GM19238 (cell line): ENCODE measurements around the gene BANP.
"Not testable (repeated sequence)": the region's sequence is repeated elsewhere in the genome, so short reads cannot be mapped to it uniquely, and the experiment has no call there.

Experiments used
- DNase-seq: peaks from one replicate; pipeline ENCODE4 v3.0.0; 2011; ENCODE audit warnings: low spot score; ENCODE audit not compliant: insufficient read length

Gene BANP

DNA sequence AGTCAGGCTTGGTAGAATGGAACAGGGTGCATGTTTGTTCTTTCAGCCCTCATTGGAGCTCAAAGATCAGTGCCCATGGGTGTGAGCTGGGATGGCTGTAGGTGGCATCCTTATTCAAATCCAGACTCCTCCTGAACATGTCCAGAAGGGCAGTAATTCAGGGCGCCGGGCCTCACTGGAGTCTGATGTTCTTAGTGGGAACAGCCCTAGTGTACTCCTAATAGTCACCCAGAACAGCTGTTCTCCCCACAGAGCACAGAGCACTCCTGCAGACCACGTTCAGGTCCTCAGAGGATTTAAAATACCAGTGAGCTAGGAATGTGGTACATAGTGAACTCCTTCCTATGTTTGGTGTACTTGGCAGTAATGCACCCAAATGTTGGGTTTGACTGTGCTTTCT is 96.2 kb downstream of the BANP start:
- DNase-seq, result no peak

DNA sequence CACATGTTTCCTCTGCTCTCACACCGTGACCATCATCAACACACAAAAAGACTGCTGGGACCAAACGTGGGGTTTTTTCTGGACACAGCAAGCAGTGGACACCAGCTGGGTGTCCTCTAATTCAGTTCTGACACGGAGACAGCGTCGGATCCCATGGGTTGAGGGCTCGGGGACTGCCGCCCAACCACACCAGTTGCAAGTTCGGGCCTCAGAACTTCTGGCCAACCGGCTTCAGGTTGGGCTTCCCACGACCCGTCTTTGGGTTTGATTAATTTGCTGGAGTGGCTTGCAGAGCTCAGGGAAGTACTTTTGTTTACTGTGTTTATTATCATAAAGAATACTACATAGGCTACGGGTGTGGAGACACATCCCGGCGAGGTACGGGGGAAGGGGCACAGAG is 97.8 kb downstream of the BANP start:
- no peak for DNase-seq

DNA sequence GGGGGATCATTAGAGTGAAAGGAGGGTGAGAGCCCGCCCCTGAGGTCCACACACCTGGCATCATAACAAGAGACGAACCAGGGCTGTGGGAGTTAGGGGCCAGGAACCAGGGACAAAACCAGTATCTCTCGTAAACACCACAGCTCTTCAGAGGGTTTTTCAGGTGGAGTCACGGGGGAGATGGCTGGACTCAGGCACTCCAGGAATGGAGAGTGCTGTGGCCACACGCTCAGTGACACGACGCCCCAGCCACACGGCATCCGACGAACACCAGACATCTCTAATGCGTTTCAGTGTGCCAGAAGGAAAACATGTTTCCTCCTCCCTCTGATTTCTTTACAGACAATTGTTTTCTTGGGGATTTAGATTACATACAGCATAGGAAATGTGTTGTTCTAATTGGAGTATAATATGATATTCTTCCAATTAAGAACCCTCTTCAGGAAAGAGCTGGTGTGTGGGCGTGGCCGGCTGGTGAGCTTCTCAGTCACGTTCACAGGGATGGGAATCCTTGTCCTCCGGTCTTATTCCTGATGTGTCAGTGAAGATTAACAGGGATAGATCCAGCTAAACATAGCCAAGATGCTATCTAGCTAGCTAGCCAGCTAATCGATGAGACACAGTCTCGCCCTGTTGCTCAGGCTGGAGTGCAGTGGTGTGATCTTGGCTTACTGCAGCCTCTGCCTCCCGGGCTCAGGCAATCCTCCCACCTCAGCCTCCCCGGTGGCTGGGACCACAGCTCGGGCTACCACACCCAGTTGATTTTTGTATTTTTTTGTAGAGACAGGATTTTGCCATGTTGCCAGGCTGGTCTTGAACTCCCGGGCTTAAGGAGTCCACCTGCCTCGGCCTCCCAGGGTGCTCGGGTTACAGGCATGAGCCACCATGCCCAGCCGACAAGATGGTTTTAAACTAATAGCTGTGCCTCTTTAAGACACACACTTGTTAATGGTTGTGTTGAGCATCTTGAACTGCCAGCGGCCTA is 98.6 kb downstream of the BANP start:
- DNase-seq, result no peak

GRCh38 chr16:88050952-88051660 is 99.9 kb downstream of the BANP start:
- DNase-seq, result no peak

- no peak for DNase-seq
Measured at GRCh38 chr16:88052661-88053060, 101.4 kb downstream of the BANP start.

DNA sequence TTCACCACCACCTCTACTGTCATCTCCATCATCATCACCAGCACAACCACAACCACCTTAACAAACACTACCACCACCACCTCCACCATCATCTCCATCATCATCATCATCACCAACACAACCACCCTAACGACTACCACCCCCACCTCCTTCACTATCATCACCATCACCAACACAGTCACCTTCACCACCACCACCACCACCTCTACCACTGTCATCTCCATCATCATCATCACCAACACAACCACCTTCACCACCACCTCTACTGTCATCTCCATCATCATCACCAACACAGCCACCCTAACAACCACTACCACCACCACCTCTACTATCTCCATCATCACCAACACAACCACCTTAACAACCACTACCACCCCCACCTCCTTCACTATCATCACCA is 102.2 kb downstream of the BANP start:
- DNase-seq, result not testable (repeated sequence)

GRCh38 chr16:88055356-88055755 is 104.1 kb downstream of the BANP start:
- no peak for DNase-seq

DNA sequence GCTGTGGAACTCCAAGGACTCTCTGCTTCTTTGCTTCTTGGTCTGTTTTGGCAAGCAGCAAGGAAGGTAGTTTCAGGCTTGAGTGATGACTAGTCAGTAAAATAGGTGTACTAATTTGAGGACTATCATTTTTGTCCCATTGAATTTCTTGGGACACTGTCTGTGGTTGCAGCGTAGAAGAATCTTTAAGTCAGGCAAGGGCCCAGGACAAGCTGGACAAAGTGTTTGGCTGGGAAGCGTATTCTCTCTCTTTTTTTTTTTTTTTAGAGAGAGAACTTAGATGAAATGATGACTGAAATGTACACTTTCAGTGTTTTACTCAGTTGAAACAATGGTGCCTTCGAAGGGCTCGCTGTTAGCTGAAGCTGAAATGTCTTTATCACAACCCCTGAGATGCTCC is 105.0 kb downstream of the BANP start:
- no peak for DNase-seq

DNA sequence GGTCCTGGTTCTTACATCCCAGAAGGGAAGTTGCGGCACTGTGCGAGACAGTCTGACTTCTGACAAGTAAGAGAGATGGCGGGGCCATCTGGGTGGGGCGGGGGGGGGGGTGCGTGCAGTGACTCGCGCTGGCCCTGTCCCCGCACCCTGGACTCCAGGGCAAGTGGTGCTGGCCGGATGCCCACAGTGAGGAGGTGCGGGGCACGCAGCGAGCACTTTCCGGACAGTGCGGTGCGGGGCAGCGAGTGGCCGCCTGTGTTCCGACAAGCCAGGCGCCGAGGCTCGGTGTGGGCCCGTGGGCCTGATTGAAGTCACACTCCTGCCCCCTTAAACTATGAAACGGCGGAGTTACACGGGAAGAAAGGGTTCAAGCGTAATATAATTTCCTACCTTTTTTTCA is 106.4 kb downstream of the BANP start:
- DNase-seq, result no peak

- DNase-seq, result no peak
Measured at GRCh38 chr16:88058136-88058535, 106.9 kb downstream of the BANP start.

GRCh38 chr16:88058817-88059216 is 107.6 kb downstream of the BANP start:
- DNase-seq, result no peak

GRCh38 chr16:88059701-88060386 is 108.6 kb downstream of the BANP start:
- no peak for DNase-seq

DNA sequence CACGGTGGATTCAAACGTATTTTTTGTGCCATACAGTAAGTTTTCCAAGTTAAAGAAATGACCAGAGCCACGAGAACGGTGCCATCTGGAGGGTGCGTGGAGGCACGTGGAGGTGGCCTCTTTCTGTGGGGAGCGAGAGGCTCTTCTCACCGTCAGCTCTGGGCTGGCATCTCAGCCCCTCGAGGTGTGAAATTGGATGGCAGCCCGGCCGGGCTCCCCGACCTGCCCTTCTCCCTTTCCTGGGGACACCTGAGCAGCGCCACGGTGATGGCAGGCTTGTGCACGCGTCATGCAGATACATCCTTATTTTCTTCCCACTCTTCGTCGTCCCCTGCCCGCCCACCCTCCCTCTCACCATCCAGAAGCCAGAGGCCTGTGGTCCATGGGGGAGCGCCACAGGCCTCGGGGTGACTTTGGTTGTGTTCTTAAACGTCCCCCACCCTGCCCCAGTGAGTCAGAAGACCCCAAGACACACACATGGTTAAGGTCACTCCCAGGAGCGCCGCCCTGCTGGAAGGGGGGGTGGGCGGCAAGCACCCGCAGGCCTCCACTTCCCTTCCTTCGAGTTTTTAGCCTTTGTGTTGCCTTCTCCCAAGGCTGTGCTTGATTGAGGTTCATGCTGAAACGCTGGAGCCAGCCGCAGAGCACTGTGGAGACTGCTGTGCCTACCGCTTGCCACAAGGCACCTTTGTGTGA is 109.4 kb downstream of the BANP start:
- DNase-seq, result no peak

GRCh38 chr16:88061346-88062110 is 110.3 kb downstream of the BANP start:
- DNase-seq, result no peak

DNA sequence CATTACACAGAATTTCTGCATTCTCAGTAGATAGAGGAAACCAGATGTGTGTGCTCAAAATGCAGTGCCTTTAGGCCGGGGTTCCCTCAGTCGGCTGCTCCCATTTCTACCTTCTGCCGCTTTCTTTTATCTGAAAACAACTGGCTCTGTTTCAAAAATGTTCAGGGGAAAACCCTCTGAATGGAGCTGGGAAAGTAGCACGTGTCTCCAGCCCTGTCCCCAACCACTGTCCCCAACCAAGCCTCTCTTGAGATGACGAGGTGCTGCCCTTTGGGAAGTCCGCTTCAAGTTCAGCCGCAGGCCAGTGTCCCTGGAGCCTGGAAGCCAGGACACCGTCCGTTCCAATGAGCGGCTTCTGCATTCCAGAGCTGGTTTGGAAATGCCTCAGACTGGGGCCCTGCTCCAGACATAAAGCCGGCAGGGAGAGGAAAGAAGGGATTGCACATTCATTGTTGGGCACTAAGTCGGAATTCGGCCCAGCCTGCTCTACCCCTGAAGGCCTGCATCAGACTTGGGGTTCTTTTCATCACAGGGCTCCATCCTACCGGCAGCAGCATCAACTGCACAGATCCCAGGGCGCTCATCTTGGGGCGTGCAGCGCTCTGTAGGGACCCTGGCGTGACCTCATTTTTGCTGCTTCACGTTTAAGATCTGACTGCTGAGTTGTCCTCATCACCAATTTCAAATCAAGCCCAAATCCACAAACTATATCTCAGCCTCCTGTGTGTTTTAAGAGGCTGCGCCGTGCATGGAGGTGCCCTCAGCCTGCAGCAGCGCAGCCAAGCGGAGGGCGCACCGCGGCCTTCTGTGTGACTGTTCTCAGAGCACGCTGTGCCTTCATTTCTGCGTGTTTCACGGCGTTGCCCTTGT is 111.3 kb downstream of the BANP start:
- DNase-seq, result no peak

- DNase-seq, result no peak
Measured at GRCh38 chr16:88063211-88063773, 112.1 kb downstream of the BANP start.

DNA sequence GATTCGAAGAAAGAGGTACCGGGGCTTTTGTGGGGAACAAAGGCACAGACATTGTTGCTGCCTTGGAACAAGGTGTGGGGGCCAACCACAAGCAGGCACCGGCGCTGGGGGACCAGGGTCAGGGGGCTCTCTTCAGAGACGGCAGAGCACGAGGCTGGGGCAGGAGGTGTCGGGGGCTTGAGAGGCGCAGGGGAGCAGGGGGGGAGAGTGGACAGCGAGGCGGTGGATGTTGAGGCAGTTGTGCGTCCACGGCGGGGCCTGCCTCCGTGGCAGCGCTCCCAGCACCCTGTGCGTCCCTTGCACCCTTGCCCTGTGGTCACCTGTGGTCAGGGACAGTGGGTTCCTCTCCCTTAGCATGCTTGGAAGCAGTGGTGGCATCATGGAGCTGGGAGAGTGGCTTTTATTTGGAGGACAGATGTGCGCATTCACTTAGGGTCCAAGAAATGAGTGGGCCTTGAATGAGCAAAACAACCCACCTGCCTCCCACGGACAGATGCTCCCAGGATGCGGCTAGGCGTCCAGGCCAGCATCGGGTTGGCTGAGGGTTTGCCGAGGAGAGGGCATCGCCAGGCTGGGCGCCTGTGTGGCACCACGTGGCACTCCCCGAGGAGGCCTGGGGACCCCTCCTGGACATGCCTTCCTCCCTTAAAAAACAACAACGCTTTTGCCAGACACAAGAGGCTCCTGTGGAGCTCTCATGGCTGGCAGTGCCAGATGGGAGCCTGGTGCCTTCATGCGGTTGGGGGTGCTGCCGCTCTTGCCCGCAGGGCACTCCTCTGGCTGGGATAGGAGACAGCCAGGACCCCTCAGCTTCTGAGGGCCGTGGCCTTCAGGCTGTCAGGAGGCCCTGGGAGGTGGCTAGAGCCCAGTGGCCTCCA is 113.0 kb downstream of the BANP start:
- no peak for DNase-seq
